Ovary (tissue), 3 donors: ENCODE measurements around the gene CACNA1D.

ENCODE experiments used
- CTCF ChIP-seq, 3 donors: fragments of 450-650 bp in 2 of 3; fragments of 200-600 bp in 1 of 3; IDR thresholded peaks; one replicate each; pipeline versions ENCODE4 v1.5.1 to v1.8.0; 2016 to 2022; ENCODE audit warnings: antibody characterized with exemption in 3 of 3, mild to moderate bottlenecking in 1 of 3
- EP300 ChIP-seq: sonication (generic); formaldehyde crosslinking; IDR thresholded peaks from one replicate; pipeline ENCODE4 v1.6.1; 2017; ENCODE audit warnings: antibody characterized with exemption
- POLR2A ChIP-seq: fragments of 450-650 bp; IDR thresholded peaks from one replicate; pipeline ENCODE4 v1.6.1; 2017; ENCODE audit warnings: antibody characterized with exemption, mild to moderate bottlenecking, moderate library complexity
- donor health status: DM: no; HTN: no; CAD: no.

- TF ChIP-seq EP300 (no peak), CTCF (IDR thresholded peaks at IDR 0.05) (no peak), POLR2A (no peak)
Observed at GRCh38 chr3:53509494-53509893, 15.1 kb downstream of the CACNA1D start.
